ENCODE results near the gene CENPW.

- no peak for TF ChIP-seq CTCF (IDR thresholded peaks at IDR 0.05; ENCODE audit: insufficient read depth, low read length, poor library complexity, severe bottlenecking)
- TF ChIP-seq EZH2phosphoT487 (conservative IDR thresholded peaks at IDR 0.05; ENCODE audit: low read length), result no peak
Observed at GRCh38 chr6:126300126-126300525, 39.8 kb upstream of the CENPW start.

Measured in SU-DHL-6 (cell line).